Endothelial cell of umbilical vein (primary cell): ENCODE results near the gene ABTB1. TPM values are rescaled to one million over a fixed set of nuclear protein-coding genes. Genes with fewer than 3 reads are reported as not detected.

ENCODE experiments used
- BruUV-seq: library from RNA; stranded (reverse); fragments of 400-500 nt; replicated peaks from 2 replicates; lab custom pipeline; 2021; lab: Mats Ljungman, UMichigan
- CTCF ChIA-PET: fragments of 300-600, 350-600 bp; sonication (Branson Sonifier 250); formaldehyde crosslinking; loops from one replicate; lab custom pipeline; 2021; ENCODE audit warnings: antibody characterized with exemption, inconsistent platforms; lab: Charles Lee
- POLR2A ChIA-PET: fragments of 300-600, 350-600 bp; sonication (Branson Sonifier 250); formaldehyde crosslinking; loops from one replicate; lab custom pipeline; 2021; ENCODE audit warnings: antibody characterized with exemption, inconsistent platforms; lab: Charles Lee
- DNase-seq: peaks from one replicate; pipeline ENCODE4 v3.0.0-alpha.2; 2011; ENCODE audit warnings: low read depth, low spot score
- FAIRE-seq: peaks from 2 replicates; lab custom pipeline; 2011; peaks lifted over from hg19 to GRCh38; lab: Jason Lieb, UNC
- H2AFZ ChIP-seq: 2 replicates; pipeline ENCODE4 v1.6.0; 2012; ENCODE audit warnings: low read depth, low read length, control low read depth, inconsistent platforms
- H3K27ac ChIP-seq: 2 replicates; pipeline ENCODE4 v1.5.1; 2011; ENCODE audit warnings: low read depth, mild to moderate bottlenecking, control low read depth, low read length, moderate library complexity; ENCODE audit not compliant: insufficient read depth
- H3K27me3 ChIP-seq, 2 experiments: 2 replicates each; pipeline versions ENCODE4 v1.6.0 to v1.6.1; 2011; ENCODE audit warnings: low read length in 2 of 2, mixed read lengths in 1 of 2; ENCODE audit not compliant: control insufficient read depth in 2 of 2, insufficient read depth in 2 of 2
- H3K36me3 ChIP-seq, 2 experiments: 2 replicates in 1 of 2; 3 replicates in 1 of 2; pipeline ENCODE4 v1.5.1; 2011; ENCODE audit warnings: low read length in 2 of 2, mild to moderate bottlenecking in 1 of 2, moderate library complexity in 1 of 2; ENCODE audit not compliant: control insufficient read depth in 2 of 2, insufficient read depth in 2 of 2; ENCODE audit errors: extremely low read depth in 1 of 2
- H3K4me1 ChIP-seq: 3 replicates; pipeline ENCODE4 v1.5.1; 2011; ENCODE audit warnings: mild to moderate bottlenecking, low read length; ENCODE audit not compliant: control insufficient read depth, insufficient read depth; ENCODE audit errors: extremely low read depth
- H3K4me2 ChIP-seq: 2 replicates; pipeline ENCODE4 v1.6.1; 2011; ENCODE audit warnings: low read length, control low read depth, mixed read lengths; ENCODE audit not compliant: insufficient read depth
- H3K4me3 ChIP-seq, 3 experiments: fragments of 200-600 bp in 1 of 3; sonication (generic), shearing (Covaris generic) in 1 of 3; replicated peaks in 1 of 3; 2 replicates each; pipeline ENCODE4 v1.5.1; 2011 to 2016; ENCODE audit warnings: control low read depth in 3 of 3, low read length in 3 of 3, mild to moderate bottlenecking in 2 of 3, inconsistent platforms in 1 of 3, low read depth in 1 of 3, moderate library complexity in 1 of 3; ENCODE audit not compliant: insufficient read depth in 1 of 3
- H3K79me2 ChIP-seq: 2 replicates; pipeline ENCODE4 v1.6.0; 2012; ENCODE audit warnings: low read length, inconsistent platforms; ENCODE audit not compliant: control insufficient read depth, insufficient read depth
- H3K9ac ChIP-seq: replicated peaks from 2 replicates; pipeline ENCODE3; 2011; ENCODE audit warnings: low read length, control low read depth; ENCODE audit not compliant: insufficient read depth; ENCODE audit errors: extremely low read depth
- H3K9me1 ChIP-seq: replicated peaks from 3 replicates; pipeline ENCODE4 v1.6.0; 2011; ENCODE audit warnings: mild to moderate bottlenecking, low read length; ENCODE audit not compliant: control insufficient read depth, insufficient read depth; ENCODE audit errors: extremely low read depth
- H3K9me3 ChIP-seq: replicated peaks from 2 replicates; pipeline ENCODE4 v1.5.1; 2012; ENCODE audit warnings: low read length, inconsistent platforms; ENCODE audit not compliant: control insufficient read depth, insufficient read depth
- H4K20me1 ChIP-seq: replicated peaks from 2 replicates; pipeline ENCODE3; 2011; ENCODE audit warnings: mild to moderate bottlenecking, low read length; ENCODE audit not compliant: control insufficient read depth, insufficient read depth; ENCODE audit errors: extremely low read depth
- CTCF ChIP-seq, 2 donors: IDR thresholded peaks; 1 replicate in 1 of 2; 2 replicates in 1 of 2; pipeline ENCODE4 v1.5.1; 2011; ENCODE audit warnings: low read length in 2 of 2, mild to moderate bottlenecking in 2 of 2, moderate library complexity in 2 of 2, control low read depth in 1 of 2, inconsistent platforms in 1 of 2, low read depth in 1 of 2; ENCODE audit not compliant: insufficient read depth in 1 of 2; ENCODE audit errors: extremely low read depth in 1 of 2
- EZH2 ChIP-seq: IDR thresholded peaks from 2 replicates; pipeline ENCODE4 v1.6.1; 2012; ENCODE audit warnings: borderline replicate concordance, low read depth, mild to moderate bottlenecking, moderate library complexity, low read length, inconsistent platforms; ENCODE audit not compliant: severe bottlenecking
- FOS ChIP-seq: IDR thresholded peaks from 2 replicates; pipeline ENCODE4 v1.6.1; 2011; ENCODE audit warnings: mild to moderate bottlenecking, low read length, moderate library complexity, borderline replicate concordance; ENCODE audit not compliant: insufficient read depth
- GATA2 ChIP-seq: IDR thresholded peaks from 2 replicates; pipeline ENCODE4 v1.7.0; 2011; ENCODE audit warnings: low read depth, mild to moderate bottlenecking, moderate library complexity, mixed read lengths, low read length; ENCODE audit not compliant: insufficient read length, insufficient read depth
- JUN ChIP-seq: IDR thresholded peaks from 2 replicates; pipeline ENCODE4 v1.6.1; 2011; ENCODE audit warnings: borderline replicate concordance, low read depth; ENCODE audit not compliant: insufficient read length, insufficient read depth
- MAX ChIP-seq: IDR thresholded peaks from 2 replicates; pipeline ENCODE4 v1.6.1; 2011; ENCODE audit not compliant: insufficient read depth, insufficient read length
- MYC ChIP-seq: IDR thresholded peaks from one replicate; pipeline ENCODE4 v1.6.1; 2011; ENCODE audit warnings: mild to moderate bottlenecking, low read depth, low read length
- POLR2A ChIP-seq: IDR thresholded peaks from 2 replicates; pipeline ENCODE4 v1.6.1; 2012; ENCODE audit warnings: low read depth, mild to moderate bottlenecking, control low read depth, low read length
- POLR2AphosphoS5 ChIP-seq: IDR thresholded peaks from 2 replicates; pipeline ENCODE4 v1.6.1; 2012; ENCODE audit warnings: low read depth, mild to moderate bottlenecking, control low read depth, low read length, moderate library complexity; ENCODE audit not compliant: insufficient read depth
- dilution Hi-C: fragments of 300-500 bp; cut with MboI; formaldehyde crosslinking; loops from one replicate; pipeline ENCODE4 v1.15.0; 2019; ENCODE audit warnings: low sequenced_read_pairs; ENCODE audit not compliant: extremely low pct_ligation_motif_present
- intact Hi-C: fragments of 100-400 bp; cut with micrococcal nuclease; formaldehyde crosslinking; loops from one replicate; pipeline ENCODE4 v1.10.0; 2022
- polyA plus RNA-seq, 4 experiments: library from polyadenylated mRNA; depleted of rRNA in 3 of 4; stranded (reverse) in 3 of 4; unstranded in 1 of 4; fragments of >200 nt; gene quantifications; 2 replicates each; pipeline versions ENCODE4 v1.2.1 to v1.2.3, GENCODE V29; 2011 to 2012; ENCODE audit warnings: missing spikeins in 1 of 4
- total RNA-seq: library from RNA; stranded (reverse); gene quantifications from 2 replicates; pipeline ENCODE4 v1.2.3, GENCODE V29; 2021

The ABTB1 gene
- total and polyA plus RNA-seq, 2 donors (not counting 3 experiments of a cell fraction or from before 2014, with no cell fraction given), result 15.2 to 25.1 TPM

GRCh38 chr3:127646501-127647046, 26.2 kb upstream of the ABTB1 start:
- H3K4me2 ChIP-seq, result no peak overlapping the region
- H2AFZ ChIP-seq, result no peak overlapping the region
- ChIA-PET CTCF (interaction anchor here (0.9 to 3.8 kb wide), 4 partner anchors 10 to 313 kb away, joined by 4 to 15 read pairs (median 10); no protein-coding TSS in a partner anchor), POLR2A (no interaction called here)
- no peaks in the 10 kb centered on the region for H4K20me1 ChIP-seq
- H3K36me3 ChIP-seq, result no peaks in the 10 kb centered on the region
- intact Hi-C loops, result no loop called here
- BruUV-seq, result no TSS peak
- H3K79me2 ChIP-seq, result no peaks in the 10 kb centered on the region
- no peaks in the 10 kb centered on the region for H3K27me3 ChIP-seq
- H3K4me3 ChIP-seq, result no peak overlapping the region
- TF ChIP-seq POLR2AphosphoS5 (no peak), MAX (no peak), POLR2A (no peak)
- no peak for DNase-seq
- no peaks in the 10 kb centered on the region for H3K4me1 ChIP-seq
- no peak overlapping the region for H3K27ac ChIP-seq
- H3K9me3 ChIP-seq, result no peaks in the 10 kb centered on the region
- no peaks in the 10 kb centered on the region for H3K9me1 ChIP-seq
- FAIRE-seq, result no peak
- H3K9ac ChIP-seq, result no peak overlapping the region
- dilution Hi-C loops, result no loop called here

GRCh38 chr3:127647166-127647844, 25.4 kb upstream of the ABTB1 start:
- DNase-seq (no peak), FAIRE-seq (no peak)
- intact Hi-C loops, result no loop called here
- Histone ChIP-seq H3K9ac (no peak overlapping the region), H3K4me1 (no peaks in the 10 kb centered on the region), H4K20me1 (no peaks in the 10 kb centered on the region), H2AFZ (no peak overlapping the region), H3K4me3 (no peak overlapping the region), H3K79me2 (no peaks in the 10 kb centered on the region), H3K27me3 (no peaks in the 10 kb centered on the region), H3K36me3 (no peaks in the 10 kb centered on the region), H3K4me2 (no peak overlapping the region), H3K9me3 (no peaks in the 10 kb centered on the region), H3K27ac (no peak overlapping the region), H3K9me1 (no peaks in the 10 kb centered on the region)
- POLR2A ChIA-PET, result no interaction called here
- dilution Hi-C loops, result no loop called here
- no TSS peak for BruUV-seq
- TF ChIP-seq MYC, result no peak
- TF ChIP-seq FOS, result no peak
- TF ChIP-seq POLR2AphosphoS5, result no peak
- TF ChIP-seq CTCF (IDR thresholded peaks at IDR 0.05; ENCODE audit: extremely low read depth in 1 of 2, insufficient read depth in 1 of 2, low read depth in 1 of 2, low read length in 2 of 2), result no peak
- no peak for TF ChIP-seq MAX
- no peak for TF ChIP-seq POLR2A
- no peak for TF ChIP-seq EZH2
- TF ChIP-seq GATA2, result no peak
- TF ChIP-seq JUN, result no peak
- CTCF ChIA-PET, result interaction anchor here (0.9 to 3.8 kb wide), 4 partner anchors 11 to 313 kb away, joined by 4 to 15 read pairs (median 10); no protein-coding TSS in a partner anchor
